Measurements from ENCODE around the gene FAM193B. TPM values are rescaled to one million over a fixed set of nuclear protein-coding genes. Genes with fewer than 3 reads are reported as not detected.

FAM193B gene
- total and polyA plus RNA-seq, 7 experiments from 2014 or later: 4.1 to 275 (median 157) TPM

DNA sequence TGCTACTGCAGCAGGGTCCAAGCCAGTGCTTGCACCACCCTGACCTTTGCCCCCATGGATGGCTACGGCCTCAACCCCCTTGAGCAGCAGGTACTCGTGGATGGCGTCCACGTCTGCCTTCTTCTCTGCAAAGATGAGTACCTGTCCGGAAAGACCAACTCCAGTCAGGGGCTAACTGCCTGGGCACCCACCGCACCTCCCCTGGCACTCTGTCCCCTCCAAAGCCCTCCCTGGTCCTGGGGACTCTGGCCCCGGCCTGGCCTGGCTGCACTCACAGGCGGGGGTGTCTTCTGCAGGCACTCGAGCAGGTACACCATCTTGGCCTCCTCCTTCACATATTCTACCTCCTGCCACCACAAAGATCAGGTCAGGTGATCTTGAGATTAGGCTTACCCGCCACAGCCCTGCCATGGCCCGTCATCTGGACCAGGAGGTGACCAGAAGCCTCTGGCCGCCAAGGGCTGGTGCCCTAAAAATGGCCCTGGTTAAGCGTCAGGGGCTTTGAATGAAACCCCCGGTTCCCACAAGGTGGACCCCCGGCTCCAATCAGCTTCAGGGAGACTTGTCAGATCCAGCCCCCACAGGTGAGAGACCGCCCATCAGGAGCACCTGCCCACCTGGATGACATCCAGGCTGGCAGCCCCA lies 41.5 kb downstream of the FAM193B start:
- ChIA-PET CTCF (no interaction called here), POLR2A (no interaction called here)
- intact Hi-C loops (cut with micrococcal nuclease): no loop called here
- Mint-ChIP-seq H3K9me3 (peaks cover 0 to 2% (median 0%) of the 10 kb centered on the region in 11 donors), H3K4me3 (peak overlapping the region in 1 of 10 donors; percentile 42), H3K27me3 (peaks cover 0 to 2% (median 0%) of the 10 kb centered on the region in 5 donors), H3K27ac (no peak overlapping the region), H3K36me3 (peaks cover 16 to 41% (median 23%) of the 10 kb centered on the region in 5 donors), H3K4me1 (peaks cover 26 to 44% (median 33%) of the 10 kb centered on the region in 7 donors)
- no peaks in the 10 kb centered on the region for H3K9me3 ChIP-seq (ENCODE audit: control insufficient read depth in 2 of 3, low read length in 3 of 3)
- H3K4me3 ChIP-seq (ENCODE audit: low read length): no peak overlapping the region
- peaks cover 0 to 56% (median 10%) of the 10 kb centered on the region in 3 experiments for H3K36me3 ChIP-seq (ENCODE audit: control insufficient read depth in 2 of 3, insufficient read depth in 3 of 3, low read length in 3 of 3)
- ATAC-seq (no peak), DNase-seq (no peak)
- no peak overlapping the region for H3K27ac ChIP-seq (ENCODE audit: low read depth, low read length)
- H3K27me3 ChIP-seq (ENCODE audit: control insufficient read depth in 2 of 2, insufficient read depth in 2 of 2, low read length in 2 of 2): no peaks in the 10 kb centered on the region
- peaks cover 8 to 9% of the 10 kb centered on the region in 2 donors for H3K4me1 ChIP-seq (ENCODE audit: control insufficient read depth in 2 of 2, insufficient read depth in 2 of 2, low read length in 2 of 2)

DNA sequence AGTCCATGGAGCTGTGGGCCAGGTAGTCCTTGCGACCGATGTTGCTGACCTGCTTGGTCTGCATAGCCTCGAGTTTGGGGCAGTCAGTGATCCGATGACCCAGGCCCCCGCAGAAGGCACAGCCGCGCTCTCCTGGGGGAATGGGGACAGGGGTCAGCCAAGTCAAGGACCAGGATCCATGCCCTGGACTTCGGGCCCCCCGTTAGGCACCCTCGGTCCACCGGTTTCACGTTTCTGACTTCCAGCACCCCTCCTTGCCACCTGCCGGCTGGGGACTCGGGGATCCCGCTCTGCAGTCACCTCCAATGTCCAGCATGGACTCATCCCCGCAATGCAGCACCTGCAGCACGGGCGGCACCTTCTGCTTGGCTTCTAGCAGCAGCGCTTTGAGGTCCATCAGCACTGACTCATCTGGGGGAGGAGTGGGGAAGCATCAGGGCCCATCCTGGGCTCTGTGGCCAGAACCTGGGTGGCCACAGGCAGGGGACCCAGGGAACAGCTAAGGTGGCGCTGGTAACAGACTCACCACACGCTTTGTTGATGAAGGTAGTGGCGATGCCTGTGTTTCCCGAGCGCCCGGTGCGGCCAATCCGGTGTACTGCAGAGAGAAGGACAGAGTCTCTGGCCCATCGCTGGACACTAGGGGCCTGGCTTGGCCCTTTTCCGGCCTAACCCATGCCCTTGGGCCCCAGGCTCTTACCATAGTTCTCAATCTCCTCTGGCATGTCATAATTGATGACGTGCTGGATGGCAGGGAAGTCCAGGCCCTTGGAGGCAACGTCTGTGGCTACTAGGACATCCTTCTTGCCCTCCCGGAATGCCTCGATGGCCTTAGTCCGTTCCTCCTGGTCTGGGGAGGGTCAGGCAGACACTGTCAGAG lies 42.3 kb downstream of the FAM193B start:
- CTCF ChIA-PET: interaction anchor here (0.6 to 1.3 kb wide), 2 partner anchors 10 to 121 kb away, joined by 3 to 5 read pairs; no protein-coding TSS in a partner anchor
- H3K4me3 Mint-ChIP-seq: no peak overlapping the region

DNA sequence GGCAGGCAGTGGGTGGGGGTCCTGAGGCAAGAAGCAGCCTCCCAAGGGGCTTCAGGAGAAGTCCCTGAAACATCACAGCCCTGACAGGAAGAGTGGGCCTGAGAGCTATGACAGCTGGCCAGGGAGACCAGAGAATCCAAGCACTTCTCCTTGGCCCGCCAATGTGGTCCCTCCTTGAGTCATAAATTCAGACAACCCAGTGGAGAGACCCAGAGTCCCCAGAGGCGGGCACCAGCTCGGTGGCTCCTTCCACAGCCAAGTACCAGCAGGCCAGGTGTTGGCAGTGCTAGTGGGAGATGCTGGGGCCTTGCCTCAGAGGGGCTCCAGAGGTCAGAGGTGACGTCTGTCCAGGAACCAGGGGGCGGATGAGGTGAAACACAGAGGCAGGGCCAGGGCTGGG lies 43.2 kb downstream of the FAM193B start:
- POLR2A ChIA-PET: no interaction called here
- H3K27ac ChIP-seq (ENCODE audit: low read depth, low read length): no peak overlapping the region
- CTCF ChIA-PET: interaction anchor here (1.3 kb wide), 1 partner anchor 9 kb away, joined by 5 read pairs; no protein-coding TSS in a partner anchor
- DNase-seq (no peak), ATAC-seq (no peak)
- H3K27ac Mint-ChIP-seq: peak overlapping the region in 2 of 9 donors; percentile 22 to 62
- H3K9me3 ChIP-seq (ENCODE audit: control insufficient read depth in 2 of 3, low read length in 3 of 3): no peaks in the 10 kb centered on the region
- intact Hi-C loops (cut with micrococcal nuclease): no loop called here
- no peaks in the 10 kb centered on the region for H3K27me3 ChIP-seq (ENCODE audit: control insufficient read depth in 2 of 2, insufficient read depth in 2 of 2, low read length in 2 of 2)
- peaks cover 11 to 41% (median 19%) of the 10 kb centered on the region in 5 donors for H3K36me3 Mint-ChIP-seq
- no peaks in the 10 kb centered on the region for H3K27me3 Mint-ChIP-seq
- H3K4me3 ChIP-seq (ENCODE audit: low read length): no peak overlapping the region
- H3K4me1 Mint-ChIP-seq: peaks cover 15 to 42% (median 24%) of the 10 kb centered on the region in 7 donors
- peaks cover 0 to 2% (median 0%) of the 10 kb centered on the region in 11 donors for H3K9me3 Mint-ChIP-seq
- H3K4me1 ChIP-seq (ENCODE audit: control insufficient read depth in 2 of 2, insufficient read depth in 2 of 2, low read length in 2 of 2): peaks cover 7 to 8% of the 10 kb centered on the region in 2 donors
- H3K4me3 Mint-ChIP-seq: no peak overlapping the region
- peaks cover 0 to 51% (median 10%) of the 10 kb centered on the region in 3 experiments for H3K36me3 ChIP-seq (ENCODE audit: control insufficient read depth in 2 of 3, insufficient read depth in 3 of 3, low read length in 3 of 3)

More for the DNA sequence above, 42.3 kb downstream of the FAM193B start:
- DNase-seq (no peak), ATAC-seq (no peak)
- no peak overlapping the region for H3K27ac ChIP-seq (ENCODE audit: low read depth, low read length)
- Mint-ChIP-seq H3K9me3 (peaks cover 0 to 2% (median 0%) of the 10 kb centered on the region in 11 donors), H3K27me3 (peaks cover 0 to 2% (median 0%) of the 10 kb centered on the region in 5 donors), H3K36me3 (peaks cover 16 to 41% (median 23%) of the 10 kb centered on the region in 5 donors), H3K4me1 (peaks cover 21 to 45% (median 30%) of the 10 kb centered on the region in 7 donors), H3K27ac (no peak overlapping the region)
- POLR2A ChIA-PET: no interaction called here
- no peaks in the 10 kb centered on the region for H3K9me3 ChIP-seq (ENCODE audit: control insufficient read depth in 2 of 3, low read length in 3 of 3)
- H3K4me3 ChIP-seq (ENCODE audit: low read length): no peak overlapping the region
- intact Hi-C loops (cut with micrococcal nuclease): no loop called here
- H3K36me3 ChIP-seq (ENCODE audit: control insufficient read depth in 2 of 3, insufficient read depth in 3 of 3, low read length in 3 of 3): peaks cover 0 to 56% (median 10%) of the 10 kb centered on the region in 3 experiments
- H3K27me3 ChIP-seq (ENCODE audit: control insufficient read depth in 2 of 2, insufficient read depth in 2 of 2, low read length in 2 of 2): no peaks in the 10 kb centered on the region
- H3K4me1 ChIP-seq (ENCODE audit: control insufficient read depth in 2 of 2, insufficient read depth in 2 of 2, low read length in 2 of 2): peaks cover 8 to 9% of the 10 kb centered on the region in 2 donors

DNA sequence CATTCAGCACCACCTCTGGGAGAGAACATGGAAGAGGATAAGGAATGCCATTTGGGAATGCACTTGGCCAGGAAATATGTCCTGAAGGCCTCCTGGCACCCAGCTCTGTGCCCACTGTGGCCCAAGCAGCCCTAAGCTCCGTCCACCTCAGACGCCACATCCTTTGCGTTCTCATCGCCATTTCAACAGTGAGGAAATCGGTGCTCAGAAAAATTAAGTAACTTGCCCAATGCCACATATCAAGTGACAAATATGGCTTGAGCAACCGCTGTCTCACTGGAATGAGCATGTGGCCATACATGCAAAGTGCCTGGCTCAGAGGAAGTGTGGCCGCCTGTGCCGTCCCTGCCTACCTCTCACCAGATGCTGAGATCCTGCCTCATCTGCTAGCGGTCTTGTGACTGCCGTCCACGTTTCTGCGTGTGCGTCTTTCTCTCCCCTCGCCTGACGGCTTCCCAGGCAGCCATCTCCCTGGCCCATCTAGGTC lies 43.8 kb downstream of the FAM193B start:
- Mint-ChIP-seq H3K27me3 (no peaks in the 10 kb centered on the region), H3K36me3 (peaks cover 11 to 36% (median 17%) of the 10 kb centered on the region in 5 donors), H3K9me3 (peaks cover 0 to 2% (median 0%) of the 10 kb centered on the region in 11 donors), H3K4me1 (peaks cover 9 to 36% (median 18%) of the 10 kb centered on the region in 7 donors), H3K4me3 (no peak overlapping the region), H3K27ac (no peak overlapping the region)
- H3K36me3 ChIP-seq (ENCODE audit: control insufficient read depth in 2 of 3, insufficient read depth in 3 of 3, low read length in 3 of 3): peaks cover 0 to 50% (median 10%) of the 10 kb centered on the region in 3 experiments
- H3K4me3 ChIP-seq (ENCODE audit: low read length): no peak overlapping the region
- H3K9me3 ChIP-seq (ENCODE audit: control insufficient read depth in 2 of 3, low read length in 3 of 3): no peaks in the 10 kb centered on the region
- ChIA-PET POLR2A (no interaction called here), CTCF (interaction anchor here (1.3 kb wide), 1 partner anchor 9 kb away, joined by 5 read pairs; no protein-coding TSS in a partner anchor)
- intact Hi-C loops (cut with micrococcal nuclease): no loop called here
- H3K27me3 ChIP-seq (ENCODE audit: control insufficient read depth in 2 of 2, insufficient read depth in 2 of 2, low read length in 2 of 2): no peaks in the 10 kb centered on the region
- DNase-seq (no peak), ATAC-seq (peak; percentile 79)
- peaks cover 1 to 2% of the 10 kb centered on the region in 2 donors for H3K4me1 ChIP-seq (ENCODE audit: control insufficient read depth in 2 of 2, insufficient read depth in 2 of 2, low read length in 2 of 2)
- no peak overlapping the region for H3K27ac ChIP-seq (ENCODE audit: low read depth, low read length)

DNA sequence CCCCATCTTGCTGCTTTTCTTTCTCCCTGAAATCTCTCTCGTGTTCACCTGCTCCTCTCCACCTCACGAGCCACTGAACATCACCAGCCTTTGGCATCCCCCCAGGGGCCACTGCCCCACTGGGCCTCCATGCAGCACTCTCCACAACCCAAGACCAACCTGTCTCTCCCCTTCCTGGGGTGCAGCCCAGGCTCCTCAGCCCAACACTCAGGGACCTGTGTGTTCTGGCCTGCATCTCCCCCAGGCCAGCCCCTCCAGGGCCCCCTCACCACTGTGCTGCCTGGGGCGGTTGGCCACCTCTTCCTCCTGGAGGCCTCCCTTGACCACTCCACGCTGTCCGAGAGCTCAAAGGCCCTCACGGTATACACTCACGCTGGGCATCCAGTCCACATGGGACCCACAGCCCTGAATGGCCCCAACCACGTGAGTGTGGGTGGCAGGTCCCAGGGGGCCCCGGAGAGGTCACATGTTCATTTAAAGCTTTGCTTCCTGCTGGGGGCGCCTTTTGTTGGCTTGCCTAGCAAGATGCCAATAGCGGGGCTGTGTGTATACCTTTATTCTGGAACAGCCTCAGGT lies 44.3 kb downstream of the FAM193B start:
- Mint-ChIP-seq H3K27me3 (no peaks in the 10 kb centered on the region), H3K4me3 (peak overlapping the region in 4 of 10 donors; percentile 12 to 72 (median 29)), H3K9me3 (peaks cover 0 to under 1% (median 0%) of the 10 kb centered on the region in 11 donors), H3K36me3 (peaks cover 8 to 31% (median 14%) of the 10 kb centered on the region in 5 donors), H3K27ac (peak overlapping the region in 2 of 9 donors; percentile 14 to 24), H3K4me1 (peaks cover 4 to 31% (median 13%) of the 10 kb centered on the region in 7 donors)
- POLR2A ChIA-PET: no interaction called here
- DNase-seq: no peak
- CTCF ChIA-PET: no interaction called here
- Histone ChIP-seq H3K27me3 (ENCODE audit: control insufficient read depth in 2 of 2, insufficient read depth in 2 of 2, low read length in 2 of 2) (no peaks in the 10 kb centered on the region), H3K4me3 (ENCODE audit: low read length) (no peak overlapping the region), H3K9me3 (ENCODE audit: control insufficient read depth in 2 of 3, low read length in 3 of 3) (no peaks in the 10 kb centered on the region), H3K36me3 (ENCODE audit: control insufficient read depth in 2 of 3, insufficient read depth in 3 of 3, low read length in 3 of 3) (peaks cover 0 to 45% (median 10%) of the 10 kb centered on the region in 3 experiments), H3K27ac (ENCODE audit: low read depth, low read length) (no peak overlapping the region), H3K4me1 (ENCODE audit: control insufficient read depth in 2 of 2, insufficient read depth in 2 of 2, low read length in 2 of 2) (no peaks in the 10 kb centered on the region)
- intact Hi-C loops (cut with micrococcal nuclease): no loop called here
- peak; percentile 16 for ATAC-seq

DNA sequence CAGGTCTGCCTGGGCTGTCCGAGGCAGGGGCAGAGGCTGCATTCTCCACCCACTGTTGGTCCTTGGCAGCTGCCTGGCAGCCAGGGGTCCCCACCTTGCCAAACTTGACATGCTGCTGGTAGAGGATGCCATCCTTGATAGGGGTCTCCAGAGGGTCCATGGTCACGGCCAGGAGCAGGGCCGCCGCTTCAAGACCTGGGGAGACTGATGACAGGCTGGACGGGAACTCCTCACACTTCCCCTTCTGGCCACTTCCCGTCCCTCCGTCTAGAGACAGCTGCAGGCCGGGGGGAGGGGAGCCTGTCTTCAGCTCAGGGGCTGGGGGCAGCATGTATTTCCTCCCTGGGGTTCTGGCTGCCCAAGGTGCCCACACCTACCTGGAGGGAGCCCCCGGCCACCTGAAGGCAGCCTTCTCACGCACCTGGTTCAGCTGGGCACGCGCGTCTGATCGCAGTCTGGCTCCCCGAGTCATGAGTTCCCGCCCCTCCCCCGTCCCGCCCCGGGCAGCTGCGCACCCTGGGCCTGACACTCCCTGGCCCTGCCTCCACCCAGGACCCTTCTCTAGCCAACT lies 44.9 kb downstream of the FAM193B start, which contains the start of gene DOK3:
Gene DOK3 (minus strand): TSS at position 446 of the 571 bp plus-strand sequence. CDS start 286 bp downstream, at position 160.
- Mint-ChIP-seq H3K4me1 (peaks cover 4 to 31% (median 8%) of the 10 kb centered on the region in 7 donors), H3K27me3 (no peaks in the 10 kb centered on the region), H3K9me3 (no peaks in the 10 kb centered on the region), H3K4me3 (peak within 1 kb of the TSS in 4 of 10 donors; percentile 12 to 72 (median 29)), H3K36me3 (peaks cover 7 to 26% (median 14%) of the 10 kb centered on the region in 5 donors), H3K27ac (peak within 1 kb of the TSS in 3 of 9 donors; percentile 14 to 43 (median 24))
- ChIA-PET POLR2A (no interaction called here), CTCF (interaction anchor here (1.0 kb wide), 1 partner anchor 8 kb away, joined by 4 read pairs; no protein-coding TSS in a partner anchor)
- H3K9me3 ChIP-seq (ENCODE audit: control insufficient read depth in 2 of 3, low read length in 3 of 3): no peaks in the 10 kb centered on the region
- no peaks in the 10 kb centered on the region for H3K4me1 ChIP-seq (ENCODE audit: control insufficient read depth in 2 of 2, insufficient read depth in 2 of 2, low read length in 2 of 2)
- peaks cover 0 to 39% (median 10%) of the 10 kb centered on the region in 3 experiments for H3K36me3 ChIP-seq (ENCODE audit: control insufficient read depth in 2 of 3, insufficient read depth in 3 of 3, low read length in 3 of 3)
- no peaks in the 10 kb centered on the region for H3K27me3 ChIP-seq (ENCODE audit: control insufficient read depth in 2 of 2, insufficient read depth in 2 of 2, low read length in 2 of 2)
- H3K4me3 ChIP-seq (ENCODE audit: low read length): no peak within 1 kb of the TSS
- DNase-seq (no peak), ATAC-seq (peak; percentile 52)
- intact Hi-C loops (cut with micrococcal nuclease): no loop called here
- no peak within 1 kb of the TSS for H3K27ac ChIP-seq (ENCODE audit: low read depth, low read length)

Measured in naive thymus-derived CD4-positive, alpha-beta T cell (primary cell).